GM18520 (cell line): Measurements from ENCODE around the gene PTPRR.

Experiments used
- ATAC-seq: cut with Tn5 transposase; IDR thresholded peaks from one replicate; pipeline ENCODE4 v1.9.1; 2021; ENCODE audit not compliant: unreplicated experiment

Gene PTPRR

DNA sequence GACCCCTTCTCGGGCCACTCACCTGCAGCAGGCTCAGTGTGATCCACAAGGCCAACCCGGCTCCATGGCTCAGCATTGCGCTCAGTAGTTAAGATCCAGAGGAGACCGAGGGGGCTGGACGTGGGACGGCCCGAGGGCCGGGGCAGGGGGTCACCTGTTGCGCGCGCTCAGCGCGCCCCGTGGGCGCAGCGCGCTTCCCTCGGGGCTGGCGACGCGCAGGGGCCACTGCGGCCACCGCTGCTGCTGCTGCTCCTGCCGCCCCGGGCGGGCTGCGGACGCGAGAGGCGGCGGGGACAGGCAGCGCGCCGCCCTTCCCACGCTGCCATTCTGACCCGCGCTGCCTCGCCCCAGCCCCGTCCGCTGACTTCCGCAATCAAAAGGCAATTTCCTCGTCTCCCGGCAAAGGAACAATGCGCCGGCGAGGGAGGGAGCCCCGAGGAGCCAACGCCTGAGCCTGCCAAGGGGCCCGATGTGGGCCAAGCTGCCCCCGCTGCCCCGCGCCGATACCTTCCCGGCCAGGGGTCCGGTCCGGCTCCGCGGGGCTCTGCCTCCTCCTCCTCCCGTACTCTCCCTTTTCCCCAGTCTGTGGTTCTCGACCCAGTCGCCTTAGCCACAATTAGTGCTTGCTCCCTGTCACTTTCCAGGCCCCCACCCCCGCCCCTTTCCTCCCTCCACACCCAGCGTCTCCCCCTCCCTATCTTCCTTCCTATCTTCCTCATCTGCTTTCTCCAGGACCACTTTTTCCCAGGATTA, 310.6 kb downstream of the PTPRR start:
- ATAC-seq, result no peak

DNA sequence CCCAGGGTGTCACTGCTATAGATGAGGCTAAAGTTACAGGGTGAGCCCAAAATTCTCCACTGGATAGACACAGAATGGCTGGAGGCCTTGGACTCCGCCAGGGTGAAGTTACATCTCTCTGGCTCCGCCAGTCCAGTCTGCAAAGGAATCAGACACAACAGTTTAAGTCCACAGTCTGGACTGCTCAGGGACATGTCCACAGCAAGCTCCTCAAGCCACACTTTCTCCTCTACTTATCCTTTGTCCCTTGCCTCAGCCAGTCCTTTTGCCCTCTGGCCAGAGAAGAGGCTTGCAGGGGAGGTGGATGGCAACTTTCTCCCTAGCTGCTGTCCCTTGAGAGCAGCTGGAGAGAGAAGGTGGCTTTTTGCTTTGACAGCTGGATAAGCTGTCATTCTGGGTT, 311.3 kb downstream of the PTPRR start:
- ATAC-seq, result no peak

DNA sequence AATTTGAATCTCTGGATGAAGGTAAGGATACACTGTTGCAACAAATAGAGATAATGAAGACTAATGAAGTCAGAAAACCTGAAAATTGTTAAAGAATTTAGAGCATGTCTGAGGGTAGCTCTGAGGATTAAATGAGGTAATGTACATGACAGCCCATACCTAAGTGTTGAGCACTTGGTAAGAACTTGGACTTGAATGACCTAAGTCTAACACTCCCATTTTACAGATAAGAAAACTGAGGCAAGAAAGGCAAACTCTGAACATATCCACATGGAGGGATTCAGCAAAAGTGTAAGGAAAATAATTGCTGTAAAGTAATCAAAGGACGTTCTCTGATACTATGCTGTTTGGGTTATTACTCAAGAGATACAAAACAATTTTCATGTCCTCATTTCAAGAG, 312.4 kb downstream of the PTPRR start:
- ATAC-seq, result no peak

DNA sequence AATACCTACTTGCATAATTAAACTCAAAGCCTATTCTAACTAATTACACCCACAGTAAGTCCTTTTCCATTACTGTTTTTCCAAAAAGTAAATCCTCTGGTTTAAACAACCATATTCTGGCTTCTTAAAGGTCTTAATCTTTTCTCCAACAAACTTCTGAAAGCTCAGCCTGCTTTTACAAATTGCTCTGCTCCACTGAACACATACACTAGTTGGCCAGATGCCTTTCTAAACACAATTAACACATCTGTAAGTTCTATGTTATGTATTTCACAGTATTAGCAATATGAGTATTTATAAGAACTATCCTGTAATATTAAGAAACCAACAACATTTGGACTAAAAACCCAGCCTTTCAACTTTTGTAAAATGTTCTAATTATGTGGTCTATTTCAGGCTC, 313.4 kb downstream of the PTPRR start:
- ATAC-seq, result no peak

DNA sequence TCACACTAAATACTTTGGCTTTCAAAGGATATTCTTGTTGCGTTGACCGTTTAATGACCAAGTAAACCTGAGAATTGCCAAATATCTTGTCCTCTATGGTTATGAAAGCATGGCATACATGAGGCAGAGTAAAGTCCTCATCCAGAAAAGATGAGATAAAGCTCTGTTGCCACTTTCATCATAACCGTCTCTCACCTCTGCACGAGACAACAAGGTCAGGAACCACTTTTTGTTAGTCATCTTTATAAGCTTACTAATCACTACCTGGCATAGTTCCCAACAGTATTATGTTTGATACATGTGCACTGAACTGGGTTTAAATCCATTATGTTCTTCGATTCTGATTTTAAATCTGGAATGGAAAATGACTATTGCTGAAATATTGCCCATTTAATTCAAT, 314.6 kb downstream of the PTPRR start:
- no peak for ATAC-seq

DNA sequence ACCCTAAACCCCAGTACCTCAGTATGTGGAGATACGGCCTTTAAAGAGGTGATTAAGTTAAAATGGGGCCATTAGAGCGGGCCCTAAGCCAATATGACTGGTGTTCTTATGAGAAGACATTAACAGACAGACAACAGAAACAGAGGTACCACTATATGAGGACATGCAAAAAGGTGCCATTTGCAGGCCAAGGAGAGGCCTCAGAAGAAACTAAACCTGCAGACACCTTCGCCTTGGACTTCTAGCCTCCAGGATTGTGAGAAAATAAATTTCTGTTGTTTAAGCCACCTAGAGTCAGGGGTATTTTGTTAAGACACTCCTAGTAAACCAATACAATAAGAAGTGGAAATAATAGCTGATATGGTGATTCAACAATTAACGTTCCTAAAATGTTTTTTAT, 315.9 kb downstream of the PTPRR start:
- ATAC-seq, result no peak

DNA sequence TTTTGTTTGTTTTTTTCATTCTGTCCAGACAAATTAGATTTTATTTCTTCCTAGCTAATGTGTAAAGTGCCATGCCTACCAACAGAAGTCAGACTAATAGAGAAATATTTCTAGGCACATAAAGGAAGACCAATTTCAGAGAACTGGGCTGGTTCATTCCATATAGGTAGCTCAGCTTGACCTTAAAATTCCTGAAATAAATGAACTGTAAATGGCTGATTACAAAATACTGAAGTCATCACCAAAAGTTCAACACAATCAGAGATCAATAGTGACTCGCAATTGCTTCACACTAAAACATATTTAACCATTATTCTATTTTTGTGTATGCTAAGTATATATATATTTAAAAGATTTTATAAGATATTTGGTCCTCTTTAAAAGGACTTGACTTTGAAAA, 317.5 kb downstream of the PTPRR start:
- no peak for ATAC-seq

DNA sequence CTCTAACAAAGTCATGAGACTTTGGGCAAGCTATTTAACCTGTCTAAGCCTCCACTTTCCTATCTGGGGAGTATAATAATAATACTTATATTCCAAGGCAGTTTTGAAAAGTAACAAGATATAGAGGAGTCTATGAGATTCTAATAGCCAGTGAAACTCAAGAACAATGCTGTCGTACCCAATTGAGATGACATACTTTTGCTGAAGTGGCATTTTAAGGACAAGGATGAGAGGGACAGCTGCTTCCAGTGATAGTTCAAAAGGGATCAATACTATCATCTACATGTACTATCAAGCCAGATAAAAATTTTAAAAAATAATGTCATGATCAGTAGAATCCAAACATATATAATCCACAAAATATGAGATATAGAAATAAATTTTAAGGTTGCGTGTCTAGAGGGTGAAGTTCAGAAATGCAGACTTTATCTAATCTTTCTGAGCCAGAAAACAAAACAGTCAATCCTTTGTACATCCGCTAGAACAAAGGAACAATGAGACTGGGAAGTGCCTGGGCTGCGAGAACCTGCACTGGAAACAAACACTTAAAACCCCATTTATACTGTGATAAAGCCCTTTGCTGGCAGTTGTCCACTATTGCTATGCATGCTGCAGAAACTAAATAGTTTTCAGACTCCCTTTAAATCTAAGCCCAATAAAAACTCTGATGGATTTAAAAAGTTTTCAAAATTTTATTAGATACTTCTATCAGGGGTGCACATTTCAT, 321.9 kb downstream of the PTPRR start:
- ATAC-seq, result no peak

DNA sequence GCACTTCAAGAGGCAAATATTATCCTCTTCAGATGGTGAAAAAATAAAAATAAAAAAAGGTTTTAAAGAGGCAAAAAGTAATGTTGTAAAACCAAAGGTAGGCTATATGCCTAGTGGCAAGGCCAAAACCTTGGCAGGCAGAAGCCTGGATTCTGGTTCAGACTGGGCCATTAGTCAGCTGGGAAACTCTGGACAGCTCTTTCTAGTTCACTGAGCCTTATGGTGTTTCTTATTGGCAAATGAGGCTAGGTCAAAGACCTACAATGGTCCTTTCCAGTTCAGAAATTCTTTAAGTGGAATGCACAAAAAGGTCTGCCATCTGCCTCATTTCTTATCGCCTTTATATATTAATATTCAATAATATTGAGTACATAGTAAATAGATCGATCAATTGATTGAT, 327.9 kb downstream of the PTPRR start:
- no peak for ATAC-seq

DNA sequence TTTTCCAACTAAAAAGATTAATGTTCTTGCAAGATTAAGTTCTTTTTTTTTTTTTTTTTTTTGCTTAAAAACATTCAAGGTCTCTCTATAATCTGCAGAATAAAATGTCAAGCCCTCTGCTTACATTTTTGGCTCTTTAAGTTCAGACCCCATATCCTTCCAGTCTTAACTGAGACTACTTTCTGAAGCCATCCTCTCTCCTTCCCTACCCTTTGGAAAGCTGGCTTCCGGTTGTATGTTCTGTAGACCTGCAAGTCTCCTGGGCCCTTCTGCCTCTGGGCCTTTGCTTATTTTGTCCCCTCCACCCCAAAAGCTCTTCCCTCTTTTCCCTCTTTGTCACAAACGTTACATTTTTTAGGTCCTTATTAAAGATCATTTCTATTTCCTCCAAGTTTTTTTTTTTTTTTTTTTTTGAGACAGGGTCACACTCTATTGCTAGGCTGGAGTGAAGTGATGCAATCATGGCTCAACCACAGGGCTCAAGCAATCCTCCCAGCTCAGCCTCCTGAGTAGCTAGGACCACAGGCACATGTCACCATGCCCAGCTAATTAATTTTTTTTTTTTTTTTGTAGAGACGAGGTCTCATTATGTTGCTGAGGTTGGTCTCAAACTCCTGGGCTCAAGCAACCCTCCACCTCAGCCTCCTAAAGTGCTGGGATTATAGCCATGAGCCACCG, 329.9 kb downstream of the PTPRR start:
- ATAC-seq, result no peak

DNA sequence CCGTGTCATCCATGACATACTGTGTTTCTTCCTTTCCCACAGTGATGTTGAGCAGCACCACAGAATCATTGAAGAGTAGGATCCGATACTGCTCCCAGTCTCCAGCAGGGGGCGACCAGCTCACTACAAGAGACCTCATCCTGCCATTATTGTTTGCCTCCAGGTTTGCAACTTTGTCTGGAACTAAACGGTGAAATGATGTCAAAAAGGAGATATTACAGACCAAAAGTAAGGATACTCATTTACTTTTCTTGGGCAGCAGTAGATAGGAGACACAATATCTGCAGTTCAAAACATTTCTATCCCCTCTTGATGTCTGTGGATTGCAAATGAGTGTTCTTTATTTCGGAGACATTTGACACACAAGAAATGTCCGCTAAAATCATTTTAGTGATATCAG, 330.5 kb downstream of the PTPRR start:
- ATAC-seq, result peak; percentile 79
